Kidney (tissue), 14 donors: ENCODE results near the gene ABI3BP. TPM values are rescaled to one million over a fixed set of nuclear protein-coding genes. Genes with fewer than 3 reads are reported as not detected.

Experiments used
- DNase-seq, 5 donors: peaks; one replicate each; pipeline ENCODE4 v3.0.0-alpha.2; 2013 to 2020
- FAIRE-seq: peaks from 2 replicates; lab custom pipeline; 2012; peaks lifted over from hg19 to GRCh38; lab: Jason Lieb, UNC
- H3K27ac ChIP-seq, 2 donors: one replicate each; pipeline ENCODE4 v1.7.0; 2013; ENCODE audit warnings: low read depth in 2 of 2, low read length in 2 of 2, inconsistent platforms in 1 of 2
- H3K27me3 ChIP-seq: one replicate; pipeline ENCODE4 v1.7.1; 2013; ENCODE audit warnings: low read length, inconsistent platforms; ENCODE audit not compliant: control insufficient read depth, insufficient read depth
- H3K36me3 ChIP-seq, 3 donors: one replicate each; pipeline versions ENCODE4 v1.7.0 to v1.7.1; 2013; ENCODE audit warnings: low read length in 3 of 3, control low read depth in 1 of 3, inconsistent platforms in 1 of 3; ENCODE audit not compliant: insufficient read depth in 3 of 3, control insufficient read depth in 2 of 3
- H3K4me1 ChIP-seq, 3 donors: one replicate each; pipeline versions ENCODE4 v1.7.0 to v1.7.1; 2013; ENCODE audit warnings: low read length in 3 of 3, inconsistent platforms in 1 of 3, low read depth in 1 of 3; ENCODE audit not compliant: control insufficient read depth in 2 of 3, insufficient read depth in 2 of 3
- H3K4me3 ChIP-seq, 3 donors: one replicate each; pipeline versions ENCODE4 v1.7.0 to v1.8.1; 2013; ENCODE audit warnings: low read length in 3 of 3, control low read depth in 1 of 3, inconsistent platforms in 1 of 3
- H3K9ac ChIP-seq, 3 donors: one replicate each; pipeline versions ENCODE4 v1.7.0 to v1.7.1; 2013; ENCODE audit warnings: low read length in 3 of 3, control low read depth in 1 of 3, inconsistent platforms in 1 of 3
- H3K9me3 ChIP-seq, 3 donors: one replicate each; pipeline versions ENCODE4 v1.7.0 to v1.7.1; 2013; ENCODE audit warnings: low read length in 3 of 3, control low read depth in 1 of 3, inconsistent platforms in 1 of 3; ENCODE audit not compliant: control insufficient read depth in 2 of 3, insufficient read depth in 1 of 3
- intact Hi-C: fragments of 100-400 bp; cut with DNase I; formaldehyde crosslinking; loops from one replicate; pipeline ENCODE4 v1.11.1; 2022
- polyA plus RNA-seq: library from polyadenylated mRNA; stranded (reverse); fragments of 350-450 nt; fragmentation: Illumina TruSeq; extraction: RNeasy Lipid Tissue Mini Kit (QIAGEN cat#74804); gene quantifications from one replicate; pipeline ENCODE4 v1.2.3, GENCODE V29; 2014; ENCODE audit warnings: low read depth, low replicate concordance; ENCODE audit not compliant: insufficient read depth
- total RNA-seq: library from RNA; stranded (reverse); fragmentation: NEBNext Ultra II Directional; extraction: Animal tissue kit (Norgen Biotek cat#: 25700); gene quantifications from one replicate; pipeline ENCODE4 v1.2.1, GENCODE V29; 2021
- TF ChIP-seq, protein P1 (sequence below): IDR thresholded peaks from 3 replicates; pipeline ENCODE4 v1.5.1; 2012; ENCODE audit warnings: mild to moderate bottlenecking, moderate library complexity, borderline replicate concordance; ENCODE audit not compliant: insufficient read depth; ENCODE audit errors: extremely low read depth
- donor health status: control.
- donor health status: control.
- donor health status: control.
- donor health status: control.
- donor health status: control.
- donor health status: DM: yes; HTN: yes; CAD: no.
- donor health status: Normal renal cell carcinoma (clear cell type).

ABI3BP gene
- total and polyA plus RNA-seq, 2 donors from 2014 or later, result 7.1 to 160 TPM

DNA sequence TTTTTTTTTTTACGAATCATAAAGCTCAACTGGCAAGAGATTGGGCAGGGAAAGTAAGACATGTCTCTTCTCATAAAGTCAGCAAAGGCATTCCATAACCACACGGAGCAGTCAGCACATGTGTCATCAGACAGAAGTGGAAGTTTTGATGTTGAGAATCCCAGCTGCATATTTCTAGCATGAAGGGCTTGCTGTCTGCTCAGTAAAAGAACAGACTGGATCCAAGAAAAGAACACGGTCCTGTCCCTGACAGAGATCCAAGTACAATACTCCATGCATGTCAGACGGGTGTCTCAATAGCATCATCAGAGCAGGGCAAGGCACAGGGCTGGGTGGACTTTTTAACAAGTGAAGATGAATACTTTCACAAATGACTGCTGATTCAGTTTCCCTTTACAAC, 38.2 kb downstream of the ABI3BP start:
- Histone ChIP-seq H3K4me1 (no peaks in the 10 kb centered on the region), H3K9me3 (no peaks in the 10 kb centered on the region), H3K27me3 (no peaks in the 10 kb centered on the region), H3K36me3 (no peaks in the 10 kb centered on the region), H3K27ac (no peak overlapping the region), H3K9ac (no peak overlapping the region), H3K4me3 (no peak overlapping the region)
- intact Hi-C loops, result no loop called here
- no peak for FAIRE-seq
- TF ChIP-seq, protein P1, sequence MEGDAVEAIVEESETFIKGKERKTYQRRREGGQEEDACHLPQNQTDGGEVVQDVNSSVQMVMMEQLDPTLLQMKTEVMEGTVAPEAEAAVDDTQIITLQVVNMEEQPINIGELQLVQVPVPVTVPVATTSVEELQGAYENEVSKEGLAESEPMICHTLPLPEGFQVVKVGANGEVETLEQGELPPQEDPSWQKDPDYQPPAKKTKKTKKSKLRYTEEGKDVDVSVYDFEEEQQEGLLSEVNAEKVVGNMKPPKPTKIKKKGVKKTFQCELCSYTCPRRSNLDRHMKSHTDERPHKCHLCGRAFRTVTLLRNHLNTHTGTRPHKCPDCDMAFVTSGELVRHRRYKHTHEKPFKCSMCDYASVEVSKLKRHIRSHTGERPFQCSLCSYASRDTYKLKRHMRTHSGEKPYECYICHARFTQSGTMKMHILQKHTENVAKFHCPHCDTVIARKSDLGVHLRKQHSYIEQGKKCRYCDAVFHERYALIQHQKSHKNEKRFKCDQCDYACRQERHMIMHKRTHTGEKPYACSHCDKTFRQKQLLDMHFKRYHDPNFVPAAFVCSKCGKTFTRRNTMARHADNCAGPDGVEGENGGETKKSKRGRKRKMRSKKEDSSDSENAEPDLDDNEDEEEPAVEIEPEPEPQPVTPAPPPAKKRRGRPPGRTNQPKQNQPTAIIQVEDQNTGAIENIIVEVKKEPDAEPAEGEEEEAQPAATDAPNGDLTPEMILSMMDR, result no peak
- DNase-seq, result no peak

DNA sequence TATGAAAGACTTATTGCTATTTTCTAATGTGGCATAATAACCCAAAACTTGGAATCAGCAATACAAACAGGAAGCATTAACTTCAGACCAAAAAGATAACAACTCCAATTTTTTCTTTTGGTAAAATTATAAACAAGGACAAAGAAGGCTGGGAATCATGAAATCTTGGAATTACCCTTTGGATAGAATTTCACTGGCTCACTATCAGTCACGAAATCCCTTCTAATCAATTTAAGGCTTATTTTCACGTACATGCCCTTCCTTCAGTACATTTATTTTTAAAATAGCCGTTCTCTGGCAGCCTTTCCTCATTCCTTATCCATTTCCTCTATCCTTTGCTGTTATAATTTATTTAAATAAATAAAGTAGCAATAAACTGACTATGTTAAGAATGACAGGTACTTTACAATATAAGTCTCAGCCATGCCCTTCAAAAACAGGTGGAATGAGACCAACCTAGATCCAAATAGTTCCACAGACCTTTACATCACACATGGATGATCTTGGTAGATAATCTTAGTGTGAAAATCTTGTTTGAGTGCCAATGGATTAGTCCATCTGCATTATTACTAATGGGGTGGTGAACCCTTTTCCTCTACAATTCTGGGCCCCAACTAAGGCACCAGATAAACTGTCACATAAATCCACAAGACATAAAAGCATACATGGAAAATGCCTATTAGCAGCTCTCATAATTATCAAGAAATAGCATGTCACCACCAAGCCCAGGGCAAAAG, 38.9 kb downstream of the ABI3BP start:
- H3K4me1 ChIP-seq, result no peaks in the 10 kb centered on the region
- no peak overlapping the region for H3K27ac ChIP-seq
- no peaks in the 10 kb centered on the region for H3K9me3 ChIP-seq
- intact Hi-C loops, result no loop called here
- TF ChIP-seq, protein P1, result no peak
- no peak overlapping the region for H3K4me3 ChIP-seq
- no peaks in the 10 kb centered on the region for H3K27me3 ChIP-seq
- no peaks in the 10 kb centered on the region for H3K36me3 ChIP-seq
- no peak for FAIRE-seq
- no peak for DNase-seq
- H3K9ac ChIP-seq, result no peak overlapping the region

DNA sequence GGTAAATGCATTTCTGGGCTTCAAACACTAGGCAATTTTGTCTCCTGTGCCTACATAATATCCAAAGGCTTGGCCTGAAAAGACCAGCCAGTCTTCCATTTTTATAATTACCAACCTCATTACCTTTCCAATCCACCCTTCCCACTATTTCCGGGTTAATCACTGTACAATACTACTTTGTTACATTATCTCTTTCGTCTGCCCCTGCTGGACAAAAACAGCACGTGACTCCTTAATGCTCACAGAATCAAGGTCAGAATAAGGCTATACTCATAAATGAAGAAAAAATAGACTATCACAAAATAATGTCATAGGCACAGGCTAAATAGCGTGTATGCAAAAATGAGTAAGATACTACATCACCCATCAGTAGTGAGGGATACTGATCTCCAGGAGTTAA, 40.1 kb downstream of the ABI3BP start:
- FAIRE-seq, result no peak
- H3K9me3 ChIP-seq, result no peaks in the 10 kb centered on the region
- no peaks in the 10 kb centered on the region for H3K36me3 ChIP-seq
- TF ChIP-seq, protein P1, result no peak
- intact Hi-C loops, result no loop called here
- H3K4me1 ChIP-seq, result no peaks in the 10 kb centered on the region
- H3K27me3 ChIP-seq, result no peaks in the 10 kb centered on the region
- no peak for DNase-seq
- H3K4me3 ChIP-seq, result no peak overlapping the region
- no peak overlapping the region for H3K9ac ChIP-seq
- H3K27ac ChIP-seq, result no peak overlapping the region
